H1 (cell line): ENCODE results near the gene C20orf96. TPM values are rescaled to one million over a fixed set of nuclear protein-coding genes. Genes with fewer than 3 reads are reported as not detected.
"Not testable (repeated sequence)": the region's sequence is repeated elsewhere in the genome, so short reads cannot be mapped to it uniquely, and the experiment has no call there.

Experiments used
- CTCF ChIA-PET: fragments of 300-600 bp; sonication (Branson Sonifier 250); formaldehyde crosslinking; loops from one replicate; lab custom pipeline; 2021; ENCODE audit not compliant: partially characterized antibody; lab: Charles Lee
- POLR2A ChIA-PET: fragments of 300-600 bp; sonication (Branson Sonifier 250); formaldehyde crosslinking; loops from one replicate; lab custom pipeline; 2021; ENCODE audit warnings: inconsistent platforms; ENCODE audit not compliant: partially characterized antibody; lab: Charles Lee
- DNase-seq, 2 experiments: peaks; one replicate each; pipeline versions ENCODE4 v3.0.0 to v3.0.0-alpha.2; 2010 to 2022; ENCODE audit warnings: low spot score in 2 of 2, low read depth in 1 of 2, mixed read lengths in 1 of 2
- FAIRE-seq: peaks from 2 replicates; lab custom pipeline; 2011; peaks lifted over from hg19 to GRCh38; lab: Jason Lieb, UNC
- H2AFZ ChIP-seq: 2 replicates; pipeline ENCODE4 v1.8.1; 2012; ENCODE audit warnings: low read length, inconsistent platforms
- H2AK5ac ChIP-seq: 2 replicates; pipeline ENCODE4 v1.6.1; 2013; ENCODE audit warnings: low read depth, low read length
- H2BK120ac ChIP-seq: replicated peaks from 2 replicates; pipeline ENCODE3; 2013; ENCODE audit warnings: low read depth, low read length, inconsistent platforms
- H2BK12ac ChIP-seq: 2 replicates; pipeline ENCODE4 v1.6.1; 2013; ENCODE audit warnings: low read depth, low read length
- H2BK15ac ChIP-seq: 2 replicates; pipeline ENCODE4 v1.6.1; 2013; ENCODE audit warnings: low read length
- H2BK20ac ChIP-seq: 2 replicates; pipeline ENCODE4 v1.6.1; 2013; ENCODE audit warnings: low read length
- H2BK5ac ChIP-seq: 2 replicates; pipeline ENCODE4 v1.6.1; 2013; ENCODE audit warnings: low read depth, low read length
- H3K14ac ChIP-seq: 2 replicates; pipeline ENCODE4 v1.6.1; 2013; ENCODE audit warnings: inconsistent platforms; ENCODE audit not compliant: insufficient read length
- H3K18ac ChIP-seq: 2 replicates; pipeline ENCODE4 v1.6.1; 2013; ENCODE audit warnings: low read length; ENCODE audit errors: extremely low read depth
- H3K23ac ChIP-seq: 2 replicates; pipeline ENCODE4 v1.6.1; 2013; ENCODE audit warnings: inconsistent platforms; ENCODE audit not compliant: insufficient read length
- H3K23me2 ChIP-seq: 2 replicates; pipeline ENCODE4 v1.6.1; 2013; ENCODE audit warnings: low read depth, low read length
- H3K27ac ChIP-seq: 2 replicates; pipeline ENCODE4 v1.6.1; 2011; ENCODE audit warnings: low read depth, low read length, inconsistent platforms
- H3K27me3 ChIP-seq, 4 experiments: replicated peaks in 1 of 4; 1 replicate in 1 of 4; 2 replicates in 3 of 4; pipeline versions ENCODE4 v1.6.1 to v1.8.1; 2011 to 2013; ENCODE audit warnings: low read length in 3 of 4, mild to moderate bottlenecking in 3 of 4, inconsistent platforms in 2 of 4, mixed read lengths in 2 of 4, moderate library complexity in 1 of 4; ENCODE audit not compliant: control insufficient read depth in 3 of 4, insufficient read depth in 3 of 4; ENCODE audit errors: extremely low read depth in 1 of 4
- H3K36me3 ChIP-seq, 4 experiments: 2 replicates each; pipeline versions ENCODE4 v1.6.1 to v1.8.1; 2011 to 2013; ENCODE audit warnings: mild to moderate bottlenecking in 4 of 4, low read length in 3 of 4, moderate library complexity in 2 of 4, control low read depth in 1 of 4, inconsistent platforms in 1 of 4; ENCODE audit not compliant: insufficient read depth in 4 of 4, control insufficient read depth in 2 of 4
- H3K4ac ChIP-seq: replicated peaks from 2 replicates; pipeline ENCODE3; 2013; ENCODE audit warnings: low read length, low read depth, mixed read lengths, inconsistent platforms; ENCODE audit not compliant: insufficient read length
- H3K4me1 ChIP-seq, 4 experiments: replicated peaks in 1 of 4; 1 replicate in 1 of 4; 2 replicates in 3 of 4; pipeline versions ENCODE4 v1.6.1 to v1.8.1; 2011 to 2013; ENCODE audit warnings: low read length in 3 of 4, inconsistent platforms in 2 of 4, mixed read lengths in 1 of 4; ENCODE audit not compliant: insufficient read depth in 4 of 4, control insufficient read depth in 3 of 4
- H3K4me2 ChIP-seq, 2 experiments: 2 replicates each; pipeline versions ENCODE4 v1.6.1 to v1.8.1; 2011 to 2013; ENCODE audit warnings: low read depth in 2 of 2, low read length in 2 of 2, control low read depth in 1 of 2, inconsistent platforms in 1 of 2, mild to moderate bottlenecking in 1 of 2; ENCODE audit not compliant: insufficient read depth in 1 of 2
- H3K4me3 ChIP-seq, 4 experiments: fragments of 200-600, 300-600 bp in 1 of 4; sonication (generic), shearing (Covaris generic), sonication (Bioruptor Twin) in 1 of 4; 2 replicates each; pipeline versions ENCODE4 v1.5.1 to v1.8.1; 2011 to 2016; ENCODE audit warnings: low read length in 4 of 4, low read depth in 3 of 4, control low read depth in 2 of 4, inconsistent platforms in 2 of 4, mild to moderate bottlenecking in 2 of 4, mixed read lengths in 1 of 4, moderate library complexity in 1 of 4; ENCODE audit not compliant: insufficient read depth in 2 of 4; ENCODE audit errors: extremely low read depth in 1 of 4
- H3K56ac ChIP-seq: replicated peaks from 2 replicates; pipeline ENCODE3; 2013; ENCODE audit warnings: low read depth, mild to moderate bottlenecking, mixed read lengths, low read length, inconsistent platforms; ENCODE audit not compliant: insufficient read length
- H3K79me1 ChIP-seq: 2 replicates; pipeline ENCODE4 v1.6.1; 2013; ENCODE audit warnings: low read depth, low read length, control low read depth
- H3K79me2 ChIP-seq, 2 experiments: 2 replicates each; pipeline versions ENCODE4 v1.6.1 to v1.8.1; 2012 to 2013; ENCODE audit warnings: low read length in 2 of 2, mild to moderate bottlenecking in 2 of 2, inconsistent platforms in 1 of 2; ENCODE audit not compliant: insufficient read depth in 2 of 2, control insufficient read depth in 1 of 2
- H3K9ac ChIP-seq, 4 experiments: replicated peaks in 1 of 4; 1 replicate in 1 of 4; 2 replicates in 3 of 4; pipeline versions ENCODE4 v1.6.1 to v1.8.1; 2011 to 2013; ENCODE audit warnings: low read depth in 3 of 4, low read length in 3 of 4, control low read depth in 2 of 4, mild to moderate bottlenecking in 2 of 4, moderate library complexity in 2 of 4, inconsistent platforms in 1 of 4; ENCODE audit errors: extremely low read depth in 1 of 4
- H3K9me3 ChIP-seq, 2 experiments: 2 replicates each; pipeline versions ENCODE4 v1.6.1 to v1.8.1; 2012 to 2013; ENCODE audit warnings: mild to moderate bottlenecking in 2 of 2, moderate library complexity in 2 of 2, control low read depth in 1 of 2, inconsistent platforms in 1 of 2, low read depth in 1 of 2, low read length in 1 of 2, mixed read lengths in 1 of 2; ENCODE audit not compliant: insufficient read depth in 2 of 2
- H4K20me1 ChIP-seq, 2 experiments: replicated peaks in 1 of 2; 2 replicates each; pipeline versions ENCODE3 to v1.8.1; 2011 to 2013; ENCODE audit warnings: inconsistent platforms in 2 of 2, low read length in 2 of 2, mild to moderate bottlenecking in 1 of 2; ENCODE audit not compliant: insufficient read depth in 2 of 2, control insufficient read depth in 1 of 2
- H4K5ac ChIP-seq: 2 replicates; pipeline ENCODE4 v1.6.1; 2013; ENCODE audit warnings: low read length, low read depth, mixed read lengths, inconsistent platforms; ENCODE audit not compliant: insufficient read length
- H4K8ac ChIP-seq: 2 replicates; pipeline ENCODE4 v1.8.0; 2013; ENCODE audit warnings: mild to moderate bottlenecking, moderate library complexity, low read length, inconsistent platforms; ENCODE audit not compliant: insufficient read depth; ENCODE audit errors: extremely low read depth
- H4K91ac ChIP-seq: replicated peaks from 2 replicates; pipeline ENCODE3; 2013; ENCODE audit warnings: low read length, mixed read lengths, inconsistent platforms; ENCODE audit not compliant: insufficient read length
- WGBS, 2 experiments: shearing (Covaris generic) in 1 of 2; methylation state at CpG; one replicate each; pipeline versions ENCODE4 v1.1.6 to v1.1.7; 2013 to 2015; ENCODE audit warnings: low lambda C conversion rate in 2 of 2, mixed read lengths in 2 of 2, inconsistent platforms in 1 of 2, low coverage in 1 of 2, missing lambda C conversion rate in 1 of 2; ENCODE audit not compliant: insufficient replicate concordance in 2 of 2, insufficient coverage in 1 of 2, insufficient read length in 1 of 2; ENCODE audit errors: extremely low coverage in 1 of 2, missing lambda C conversion rate in 1 of 2; 5-methylcytosine and 5-hydroxymethylcytosine counted together
- polyA plus RNA-seq, 7 experiments: library from polyadenylated mRNA; depleted of rRNA in 3 of 7; stranded (reverse) in 5 of 7; unstranded in 2 of 7; fragments of >200 nt in 5 of 7; fragments of 200-250 nt in 2 of 7; gene quantifications; 1 replicate in 5 of 7; 2 replicates in 1 of 7; 4 replicates in 1 of 7; pipeline versions ENCODE4 v1.2.1 to v1.2.3, GENCODE V29; 2011 to 2013; ENCODE audit warnings: missing spikeins in 2 of 7, mixed read lengths in 2 of 7
- total RNA-seq: library from RNA; stranded (reverse); fragmentation: NEBNext Ultra II Directional; extraction: Animal tissue kit (Norgen Biotek cat#: 25700); gene quantifications from 2 replicates; pipeline ENCODE4 v1.2.1, GENCODE V29; 2021

Gene C20orf96
- total and polyA plus RNA-seq, 2 of the 8 experiments (the other 6 are each of a cell fraction or from before 2014, with no cell fraction given), result 19.2 to 21.0 TPM

DNA sequence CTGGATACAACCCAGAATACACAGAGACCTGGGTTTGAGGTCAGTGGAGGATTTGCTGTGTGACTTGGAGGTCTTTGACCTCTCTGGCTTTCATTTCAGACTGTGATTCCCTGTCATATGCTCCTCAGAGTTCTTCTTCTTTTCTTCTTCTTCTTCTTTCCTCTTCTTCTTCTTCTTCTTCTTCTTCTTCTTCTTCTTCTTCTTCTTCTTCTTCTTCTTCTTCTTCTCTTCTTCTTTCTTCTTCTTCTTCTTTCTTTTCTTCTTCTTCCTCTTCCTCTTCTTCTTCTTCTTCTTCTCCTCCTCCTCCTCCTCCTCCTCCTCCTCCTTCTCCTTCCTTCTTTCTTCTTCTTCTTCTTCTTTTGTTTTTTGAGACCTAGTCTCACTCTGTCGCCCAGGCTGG lies 45.5 kb upstream of the C20orf96 start:
- CTCF ChIA-PET, result interaction anchor here (1.4 to 2.6 kb wide), 2 partner anchors 10 to 58 kb away, joined by 5 to 13 read pairs; partner anchors contain the start of gene NRSN2
- POLR2A ChIA-PET, result interaction anchor here (3.7 kb wide), 1 partner anchor 11 kb away, joined by 24 read pairs; the partner anchor contains the start of gene NRSN2
- FAIRE-seq, result not testable (repeated sequence)

More for the DNA sequence above, 45.5 kb upstream of the C20orf96 start:
- H3K4me3 ChIP-seq, H3K23me2 ChIP-seq, H2BK120ac ChIP-seq, H2BK20ac ChIP-seq, H4K20me1 ChIP-seq, H2BK12ac ChIP-seq, H3K56ac ChIP-seq, H2AK5ac ChIP-seq, H3K9ac ChIP-seq, H4K91ac ChIP-seq, H3K9me3 ChIP-seq, DNase-seq, H2BK15ac ChIP-seq, H3K79me2 ChIP-seq, H4K5ac ChIP-seq, H3K18ac ChIP-seq, H3K23ac ChIP-seq, H3K4ac ChIP-seq, H2AFZ ChIP-seq, H4K8ac ChIP-seq, H3K4me1 ChIP-seq, H3K14ac ChIP-seq, H3K79me1 ChIP-seq, H3K36me3 ChIP-seq, H3K4me2 ChIP-seq, H3K27ac ChIP-seq, H2BK5ac ChIP-seq, H3K27me3 ChIP-seq: not testable (repeated sequence)
- 82% methylated on average over 1 of the region's 1 CpG; no CpG with 5 or more reads in 1 of the 2 experiments for WGBS, 2 experiments
